Calu3 (cell line): Measurements from ENCODE around the gene MUSK. TPM values are rescaled to one million over a fixed set of nuclear protein-coding genes. Genes with fewer than 3 reads are reported as not detected.

ENCODE experiments used
- BruUV-seq: library from RNA; stranded (reverse); fragments of 400-500 nt; replicated peaks from 2 replicates; lab custom pipeline; 2021; lab: Mats Ljungman, UMichigan
- CTCF ChIA-PET: fragments of 300-600 bp; sonication (Branson Sonifier 250); formaldehyde crosslinking; loops from one replicate; lab custom pipeline; 2022; ENCODE audit warnings: antibody characterized with exemption; lab: Charles Lee
- DNase-seq: peaks from one replicate; pipeline ENCODE4 v3.0.0; 2022
- H3K27ac Mint-ChIP-seq: one replicate; pipeline ENCODE4 v1.8.0; 2022; ENCODE audit warnings: mixed read lengths; ENCODE audit not compliant: unreplicated experiment
- H3K27me3 Mint-ChIP-seq: one replicate; pipeline ENCODE4 v1.8.0; 2022; ENCODE audit warnings: mixed read lengths; ENCODE audit not compliant: unreplicated experiment
- H3K36me3 Mint-ChIP-seq: one replicate; pipeline ENCODE4 v1.8.0; 2022; ENCODE audit warnings: mild to moderate bottlenecking, moderate library complexity, mixed read lengths; ENCODE audit not compliant: insufficient read depth, unreplicated experiment
- H3K4me1 Mint-ChIP-seq: one replicate; pipeline ENCODE4 v1.8.0; 2022; ENCODE audit warnings: mild to moderate bottlenecking, low read depth, mixed read lengths; ENCODE audit not compliant: unreplicated experiment
- H3K4me3 Mint-ChIP-seq: one replicate; pipeline ENCODE4 v1.8.0; 2022; ENCODE audit warnings: mild to moderate bottlenecking, low read depth, moderate library complexity, mixed read lengths; ENCODE audit not compliant: unreplicated experiment
- H3K9me3 Mint-ChIP-seq: one replicate; pipeline ENCODE4 v1.8.0; 2022; ENCODE audit warnings: low read depth, mixed read lengths; ENCODE audit not compliant: unreplicated experiment
- CTCF ChIP-seq: fragments of 200-600 bp; IDR thresholded peaks from one replicate; pipeline ENCODE4 v1.8.0; 2022; ENCODE audit warnings: antibody characterized with exemption; ENCODE audit not compliant: unreplicated experiment
- intact Hi-C: fragments of 100-400 bp; cut with micrococcal nuclease; formaldehyde crosslinking; loops from one replicate; pipeline ENCODE4 v1.10.0; 2022; ENCODE audit not compliant: unreplicated experiment
- total RNA-seq: library from RNA; stranded (reverse); gene quantifications from 2 replicates; pipeline ENCODE4 v1.2.3, GENCODE V29; 2022

MUSK gene
- total RNA-seq, 1 experiment from 2014 or later = not detected

GRCh38 chr9:110728058-110728457, 59.5 kb downstream of the MUSK start:
- no peaks in the 10 kb centered on the region for H3K36me3 Mint-ChIP-seq
- TF ChIP-seq CTCF = no peak
- H3K27me3 Mint-ChIP-seq = no peaks in the 10 kb centered on the region
- H3K4me3 Mint-ChIP-seq = no peak overlapping the region
- intact Hi-C loops = no loop called here
- BruUV-seq = no TSS peak
- no peaks in the 10 kb centered on the region for H3K4me1 Mint-ChIP-seq
- no peak overlapping the region for H3K27ac Mint-ChIP-seq
- no peaks in the 10 kb centered on the region for H3K9me3 Mint-ChIP-seq
- no peak for DNase-seq
- CTCF ChIA-PET = no interaction called here

GRCh38 chr9:110729641-110730040, 61.0 kb downstream of the MUSK start:
- H3K4me3 Mint-ChIP-seq = no peak overlapping the region
- intact Hi-C loops = no loop called here
- no peak for DNase-seq
- H3K4me1 Mint-ChIP-seq = no peaks in the 10 kb centered on the region
- CTCF ChIA-PET = no interaction called here
- no peak overlapping the region for H3K27ac Mint-ChIP-seq
- TF ChIP-seq CTCF = no peak
- no TSS peak for BruUV-seq
- no peaks in the 10 kb centered on the region for H3K36me3 Mint-ChIP-seq
- no peaks in the 10 kb centered on the region for H3K27me3 Mint-ChIP-seq
- no peaks in the 10 kb centered on the region for H3K9me3 Mint-ChIP-seq

GRCh38 chr9:110731437-110732028, 62.9 kb downstream of the MUSK start:
- Mint-ChIP-seq H3K4me3 (no peak overlapping the region), H3K27me3 (no peaks in the 10 kb centered on the region), H3K36me3 (no peaks in the 10 kb centered on the region), H3K4me1 (no peaks in the 10 kb centered on the region), H3K27ac (no peak overlapping the region), H3K9me3 (peaks cover 2% of the 10 kb centered on the region)
- no peak for TF ChIP-seq CTCF
- DNase-seq = no peak
- CTCF ChIA-PET = no interaction called here
- intact Hi-C loops = no loop called here
- no TSS peak for BruUV-seq

- no peak for TF ChIP-seq CTCF
- Mint-ChIP-seq H3K4me1 (peaks cover 17% of the 10 kb centered on the region), H3K27me3 (no peaks in the 10 kb centered on the region), H3K9me3 (peaks cover 2% of the 10 kb centered on the region), H3K4me3 (no peak overlapping the region), H3K36me3 (no peaks in the 10 kb centered on the region), H3K27ac (no peak overlapping the region)
- no peak for DNase-seq
- no TSS peak for BruUV-seq
- CTCF ChIA-PET = interaction anchor here (0.5 kb wide), 1 partner anchor 178 kb away, joined by 3 read pairs; no protein-coding TSS in a partner anchor
- intact Hi-C loops = no loop called here
These were observed 70.4 kb downstream of the MUSK start for GRCh38 chr9:110738982-110739381.
